Left renal pelvis (tissue), 4 donors: ENCODE data around the gene EIF4G3. TPM values are rescaled to one million over a fixed set of nuclear protein-coding genes. Genes with fewer than 3 reads are reported as not detected.

Experiments used
- DNase-seq, 4 donors: peaks; one replicate each; pipeline ENCODE4 v3.0.0-alpha.2; 2013; ENCODE audit warnings: low read depth in 4 of 4, low spot score in 3 of 4
- polyA plus RNA-seq, 4 donors: library from polyadenylated mRNA; unstranded; fragments of 120-200 nt; gene quantifications; one replicate each; pipeline ENCODE4 v1.2.1, GENCODE V29; 2013; ENCODE audit not compliant: insufficient read length in 4 of 4

The EIF4G3 gene
- polyA plus RNA-seq, 4 donors, result 57.5 to 72.9 (median 67.0) TPM

DNA sequence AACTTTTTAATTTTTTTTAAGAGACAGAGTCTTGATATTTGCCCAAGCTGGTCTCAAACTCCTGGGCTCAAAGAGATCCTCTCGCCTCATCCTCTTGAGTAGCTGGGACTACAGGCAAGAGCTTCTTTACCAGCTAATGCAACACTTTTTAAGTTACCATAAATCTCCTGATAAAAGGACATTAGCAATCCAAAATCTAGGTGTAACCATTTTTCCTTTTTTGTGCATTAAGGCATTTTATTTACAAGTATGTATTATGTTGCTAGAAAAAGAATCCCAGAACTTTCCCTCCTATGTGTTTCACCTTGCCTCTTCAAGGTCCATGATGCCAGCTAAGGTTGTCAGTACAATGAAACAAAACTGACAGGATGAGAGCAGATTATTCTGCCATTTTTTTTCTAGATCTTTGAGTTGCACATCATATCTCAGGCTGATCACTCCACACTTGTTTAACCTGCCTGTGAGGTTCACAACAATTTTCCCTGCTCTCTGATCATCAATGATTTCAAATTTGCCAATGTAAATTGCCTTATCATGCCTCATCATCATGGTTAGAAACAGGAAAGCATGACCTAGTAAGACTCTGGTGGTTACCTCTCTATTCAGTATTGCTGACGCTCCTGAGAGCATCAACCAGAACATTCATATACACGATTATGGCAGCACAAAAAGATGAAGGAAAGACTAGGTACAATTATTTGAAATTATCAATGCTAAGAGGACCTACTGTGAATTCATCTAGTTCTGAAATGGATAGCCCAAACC, 173.2 kb downstream of the EIF4G3 start:
- no peak for DNase-seq

DNA sequence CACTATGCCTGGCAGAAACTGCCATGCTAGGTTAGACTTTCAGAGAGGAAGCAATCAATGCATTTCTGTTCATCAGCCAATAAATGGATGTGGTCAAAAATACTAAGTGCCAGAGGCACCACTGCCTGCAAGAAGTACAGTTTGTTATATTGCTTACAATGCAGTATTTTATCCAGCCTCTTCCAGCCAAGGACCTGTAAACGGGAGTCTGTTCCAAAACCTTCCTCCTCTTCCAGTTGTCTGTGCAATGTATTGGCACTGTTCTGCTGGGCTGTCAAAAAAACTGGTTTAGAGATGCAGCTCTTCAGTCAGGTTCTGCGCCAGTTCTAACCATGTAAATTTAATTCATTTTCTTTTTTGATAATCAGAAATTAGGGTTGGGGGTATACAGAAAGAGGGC, 175.7 kb downstream of the EIF4G3 start:
- no peak for DNase-seq

- no peak for DNase-seq
Measured at GRCh38 chr1:21000245-21000594, 176.5 kb downstream of the EIF4G3 start.

- DNase-seq, result no peak
Measured at GRCh38 chr1:20999525-21000244, 177.0 kb downstream of the EIF4G3 start.

DNA sequence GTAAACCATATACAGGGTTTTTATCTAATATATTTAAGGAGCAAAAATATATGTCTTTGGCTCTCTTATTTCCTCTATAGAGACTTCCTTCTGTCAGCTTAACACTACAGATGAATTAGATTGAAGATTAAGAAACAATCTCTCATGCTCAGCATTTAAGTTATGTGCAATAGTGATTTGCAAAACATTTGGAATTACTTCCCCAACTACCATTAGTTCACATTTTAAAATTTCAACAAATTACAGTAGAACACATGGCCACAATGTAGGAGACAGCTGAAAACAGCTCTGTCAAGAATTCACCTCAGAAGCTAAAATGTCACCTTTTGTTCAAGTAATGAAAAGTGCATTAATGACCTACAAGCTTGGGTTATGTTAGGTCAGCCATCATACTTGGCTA, 177.9 kb downstream of the EIF4G3 start:
- DNase-seq, result no peak

- no peak for DNase-seq
Measured at GRCh38 chr1:20997602-20998224, 179.0 kb downstream of the EIF4G3 start.

DNA sequence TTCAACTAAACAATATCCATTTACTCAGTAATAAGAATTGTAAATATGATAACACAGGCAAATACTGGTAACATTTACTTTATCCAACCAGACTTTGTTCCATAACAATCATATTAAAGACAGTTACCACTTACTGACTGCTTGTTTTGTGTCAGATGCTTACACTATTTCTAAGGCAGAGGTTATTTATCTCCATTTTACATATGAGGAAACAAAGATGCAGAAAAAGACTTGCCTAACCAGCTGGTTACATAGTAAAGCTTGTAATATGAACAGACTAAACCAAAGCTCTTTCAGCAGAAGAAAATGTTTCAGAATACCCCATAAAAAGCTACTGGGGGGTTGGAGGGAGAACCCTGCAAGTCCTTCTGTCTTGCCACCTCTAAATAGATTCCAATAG, 180.1 kb downstream of the EIF4G3 start:
- DNase-seq, result no peak

- no peak for DNase-seq
Measured at GRCh38 chr1:20993716-20994575, 182.8 kb downstream of the EIF4G3 start.

DNA sequence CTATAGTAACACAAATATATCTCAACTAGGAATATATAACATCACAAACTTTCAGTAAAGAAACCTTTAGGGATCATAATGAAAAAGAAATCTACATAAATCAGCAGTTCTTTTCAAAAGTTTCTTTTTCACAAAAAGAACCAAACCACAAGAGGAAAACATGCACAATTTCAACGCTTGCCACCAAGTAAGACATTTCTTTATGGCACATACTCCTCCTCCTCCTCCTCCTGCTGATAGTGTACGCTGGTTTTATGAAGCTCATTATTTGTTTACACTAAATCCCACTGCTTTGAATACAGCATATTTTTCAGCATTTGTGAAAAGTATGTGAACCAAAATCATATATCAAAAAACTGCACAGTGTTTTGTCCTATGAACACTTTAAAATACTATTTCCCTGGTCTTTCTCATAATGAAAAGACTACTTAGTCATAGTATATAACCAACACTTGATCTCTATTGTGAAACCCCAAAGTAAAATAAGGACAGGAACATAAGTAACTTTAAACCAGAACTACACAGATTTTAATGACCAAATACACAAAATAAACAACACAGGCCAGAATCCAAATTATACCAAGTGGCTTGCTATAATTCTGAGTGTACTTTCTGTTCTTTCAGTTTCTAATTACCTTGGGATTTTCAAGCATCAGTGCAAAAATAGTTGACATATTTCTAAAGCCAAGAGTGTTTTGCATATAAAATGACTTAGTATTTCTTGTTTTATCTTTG, 184.2 kb downstream of the EIF4G3 start:
- no peak for DNase-seq

- no peak for DNase-seq
Measured at GRCh38 chr1:20988943-20989342, 187.8 kb downstream of the EIF4G3 start.

GRCh38 chr1:20987831-20988825, 188.6 kb downstream of the EIF4G3 start:
- no peak for DNase-seq

- DNase-seq, result no peak
Measured at GRCh38 chr1:20983297-20983889, 193.3 kb downstream of the EIF4G3 start.

DNA sequence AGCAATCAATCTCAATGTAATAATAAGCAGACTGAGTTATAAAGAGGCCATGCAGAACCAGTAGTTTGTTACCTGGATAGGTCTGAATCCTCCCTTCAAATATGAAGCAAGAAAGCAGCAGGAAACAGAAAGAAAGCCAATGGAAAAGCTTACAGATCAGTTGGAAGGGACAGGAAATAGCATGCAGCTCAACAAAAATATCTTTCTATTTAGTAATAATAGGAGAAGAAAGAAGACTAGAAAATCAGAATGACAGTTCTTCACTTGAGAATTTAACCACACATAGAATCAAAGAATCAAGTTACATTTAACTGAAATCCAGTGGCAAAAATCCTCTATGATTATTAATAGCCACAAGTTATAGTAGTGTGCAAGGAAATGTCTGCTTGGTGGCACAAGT, 194.4 kb downstream of the EIF4G3 start:
- no peak for DNase-seq

DNA sequence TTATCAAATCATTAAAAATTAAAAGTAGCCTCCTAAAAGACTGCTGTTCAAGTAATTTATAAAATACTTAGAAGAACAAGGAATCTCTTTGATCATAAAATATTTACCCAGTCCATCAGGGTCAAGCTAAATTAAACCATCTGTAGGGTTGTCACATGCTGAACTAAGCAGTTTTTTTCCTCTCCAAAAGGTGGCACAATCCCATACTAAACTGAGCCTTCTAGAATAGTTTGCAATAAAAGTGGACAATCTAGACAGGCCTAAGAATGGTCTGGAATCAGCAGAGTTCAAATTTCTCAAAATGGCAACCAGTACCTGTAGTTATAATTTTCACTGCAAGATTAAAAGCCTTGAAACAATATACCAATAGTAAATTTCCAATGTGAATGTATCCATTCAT, 194.8 kb downstream of the EIF4G3 start:
- peak in 1 of 4 donors; percentile 8 for DNase-seq

- no peak for DNase-seq
Measured at GRCh38 chr1:20980051-20980450, 196.6 kb downstream of the EIF4G3 start.

DNA sequence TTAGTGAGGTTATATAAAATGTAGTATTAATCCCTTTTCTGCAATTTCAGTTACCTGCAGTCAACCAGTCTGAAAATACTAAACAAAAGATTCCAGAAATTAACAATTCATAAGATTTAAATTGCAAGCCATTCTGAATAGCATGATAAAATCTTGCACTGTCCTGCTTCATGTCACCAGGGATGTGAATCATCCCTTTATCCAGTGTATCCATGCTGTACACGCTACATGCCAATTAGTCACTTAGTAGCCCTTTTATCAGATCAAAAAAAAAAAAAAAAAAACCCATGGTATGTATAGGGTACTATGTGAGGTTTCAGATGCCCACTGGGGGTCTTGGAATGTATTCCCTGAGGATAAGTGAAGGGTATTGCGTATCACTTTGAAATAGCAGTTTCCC, 198.3 kb downstream of the EIF4G3 start:
- no peak for DNase-seq

GRCh38 chr1:20975668-20976067, 201.0 kb downstream of the EIF4G3 start:
- DNase-seq, result no peak

- no peak for DNase-seq
Measured at GRCh38 chr1:20974951-20975350, 201.7 kb downstream of the EIF4G3 start.

GRCh38 chr1:20974069-20974468, 202.6 kb downstream of the EIF4G3 start:
- no peak for DNase-seq
